Activated T-cell treated with anti-CD3 and anti-CD28 coated beads for 24 hours (primary cell): ENCODE data around the gene CCNY.

Source experiments
- DNase-seq: peaks from one replicate; pipeline ENCODE4 v3.0.0-alpha.2; 2020; ENCODE audit warnings: low read depth

The CCNY gene

GRCh38 chr10:35452847-35453246 is 116.5 kb downstream of the CCNY start:
- DNase-seq, result no peak

- no peak for DNase-seq
Observed at GRCh38 chr10:35453855-35454532, 117.7 kb downstream of the CCNY start.

- DNase-seq, result no peak
Observed at GRCh38 chr10:35456153-35456720, 119.9 kb downstream of the CCNY start.

GRCh38 chr10:35456784-35457183 is 120.5 kb downstream of the CCNY start:
- no peak for DNase-seq

- DNase-seq, result no peak
Observed at GRCh38 chr10:35458500-35459448, 122.5 kb downstream of the CCNY start.

GRCh38 chr10:35459449-35459847 is 123.1 kb downstream of the CCNY start:
- no peak for DNase-seq

- DNase-seq, result no peak
Observed at GRCh38 chr10:35460852-35461460, 124.6 kb downstream of the CCNY start.

GRCh38 chr10:35462491-35462934 is 126.2 kb downstream of the CCNY start:
- DNase-seq, result no peak

GRCh38 chr10:35463105-35463867 is 127.0 kb downstream of the CCNY start:
- no peak for DNase-seq

GRCh38 chr10:35463878-35464277 is 127.6 kb downstream of the CCNY start:
- DNase-seq, result no peak

GRCh38 chr10:35464825-35465456 is 128.6 kb downstream of the CCNY start:
- DNase-seq, result no peak

GRCh38 chr10:35465673-35466072 is 129.4 kb downstream of the CCNY start:
- no peak for DNase-seq

- no peak for DNase-seq
Observed at GRCh38 chr10:35466170-35466569, 129.9 kb downstream of the CCNY start.

GRCh38 chr10:35466661-35467060 is 130.4 kb downstream of the CCNY start:
- no peak for DNase-seq

GRCh38 chr10:35467186-35467585 is 130.9 kb downstream of the CCNY start:
- no peak for DNase-seq

- DNase-seq, result no peak
Observed at GRCh38 chr10:35470248-35470924, 134.1 kb downstream of the CCNY start.

GRCh38 chr10:35470925-35471315 is 134.6 kb downstream of the CCNY start:
- DNase-seq, result no peak

- DNase-seq, result no peak
Observed at GRCh38 chr10:35471435-35471834, 135.1 kb downstream of the CCNY start.

GRCh38 chr10:35480142-35480541 is 143.8 kb downstream of the CCNY start:
- DNase-seq, result no peak

GRCh38 chr10:35481413-35481812 is 145.1 kb downstream of the CCNY start:
- no peak for DNase-seq
